DOHH2 (cell line): ENCODE results near the gene ELOVL5.

Source experiments
- H3F3A ChIP-seq: fragments of 200-600 bp; sonication (generic), shearing (Covaris generic); 2 replicates; pipeline ENCODE4 v1.6.0; 2016; ENCODE audit warnings: antibody characterized with exemption, mild to moderate bottlenecking; ENCODE audit not compliant: control insufficient read depth, insufficient read depth
- H3K27ac ChIP-seq: fragments of 200-600 bp; sonication (generic); 2 replicates; pipeline ENCODE4 v1.5.1; 2014; ENCODE audit warnings: low read depth, mild to moderate bottlenecking, low read length, moderate library complexity
- H3K27me3 ChIP-seq: fragments of 200-600 bp; sonication (generic); 2 replicates; pipeline ENCODE4 v1.6.1; 2014; ENCODE audit warnings: mild to moderate bottlenecking, low read length, mixed read lengths; ENCODE audit not compliant: control insufficient read depth
- H3K36me3 ChIP-seq: fragments of 200-600 bp; sonication (generic); 2 replicates; pipeline ENCODE4 v1.6.1; 2014; ENCODE audit warnings: mild to moderate bottlenecking, low read length, moderate library complexity, mixed read lengths; ENCODE audit not compliant: control insufficient read depth
- H3K4me1 ChIP-seq: fragments of 200-600 bp; sonication (generic); 2 replicates; pipeline ENCODE4 v1.6.1; 2014; ENCODE audit warnings: mild to moderate bottlenecking, low read length, mixed read lengths; ENCODE audit not compliant: control insufficient read depth
- H3K4me2 ChIP-seq: fragments of 200-600 bp; sonication (generic); 2 replicates; pipeline ENCODE4 v1.6.0; 2014; ENCODE audit warnings: mild to moderate bottlenecking, low read length, moderate library complexity
- H3K4me3 ChIP-seq: fragments of 200-600 bp; sonication (generic); 2 replicates; pipeline ENCODE4 v1.5.1; 2014; ENCODE audit warnings: mild to moderate bottlenecking, low read length, mixed read lengths
- H3K79me2 ChIP-seq: fragments of 200-600 bp; sonication (generic); 2 replicates; pipeline ENCODE4 v1.6.1; 2014; ENCODE audit warnings: mild to moderate bottlenecking, low read length, mixed read lengths; ENCODE audit not compliant: control insufficient read depth
- H3K9me2 ChIP-seq: fragments of 200-600 bp; sonication (generic); replicated peaks from 2 replicates; pipeline ENCODE4 v1.6.1; 2014; ENCODE audit warnings: mild to moderate bottlenecking, low read length, mixed read lengths; ENCODE audit not compliant: control insufficient read depth
- H3K9me3 ChIP-seq: fragments of 200-600 bp; sonication (generic); 2 replicates; pipeline ENCODE4 v1.6.1; 2014; ENCODE audit warnings: antibody characterized with exemption, low read length, mixed read lengths; ENCODE audit not compliant: control insufficient read depth, insufficient read depth
- H4K20me1 ChIP-seq: fragments of 200-600 bp; sonication (generic); 2 replicates; pipeline ENCODE4 v1.6.0; 2014; ENCODE audit warnings: low read depth, mild to moderate bottlenecking, antibody characterized with exemption, low read length, moderate library complexity; ENCODE audit not compliant: control insufficient read depth, insufficient read depth
- CTCF ChIP-seq: fragments of 200-600 bp; sonication (generic); IDR thresholded peaks from one replicate; pipeline ENCODE4 v1.5.1; 2014; ENCODE audit warnings: antibody characterized with exemption, mild to moderate bottlenecking, low read depth, low read length; ENCODE audit not compliant: poor library complexity, severe bottlenecking
- EZH2phosphoT487 ChIP-seq: fragments of 200-600 bp; sonication (generic); IDR thresholded peaks from 2 replicates; pipeline ENCODE4 v1.6.1; 2017; ENCODE audit warnings: borderline replicate concordance, mild to moderate bottlenecking, antibody characterized with exemption, low read length, moderate library complexity, mixed read lengths

ELOVL5 gene

DNA sequence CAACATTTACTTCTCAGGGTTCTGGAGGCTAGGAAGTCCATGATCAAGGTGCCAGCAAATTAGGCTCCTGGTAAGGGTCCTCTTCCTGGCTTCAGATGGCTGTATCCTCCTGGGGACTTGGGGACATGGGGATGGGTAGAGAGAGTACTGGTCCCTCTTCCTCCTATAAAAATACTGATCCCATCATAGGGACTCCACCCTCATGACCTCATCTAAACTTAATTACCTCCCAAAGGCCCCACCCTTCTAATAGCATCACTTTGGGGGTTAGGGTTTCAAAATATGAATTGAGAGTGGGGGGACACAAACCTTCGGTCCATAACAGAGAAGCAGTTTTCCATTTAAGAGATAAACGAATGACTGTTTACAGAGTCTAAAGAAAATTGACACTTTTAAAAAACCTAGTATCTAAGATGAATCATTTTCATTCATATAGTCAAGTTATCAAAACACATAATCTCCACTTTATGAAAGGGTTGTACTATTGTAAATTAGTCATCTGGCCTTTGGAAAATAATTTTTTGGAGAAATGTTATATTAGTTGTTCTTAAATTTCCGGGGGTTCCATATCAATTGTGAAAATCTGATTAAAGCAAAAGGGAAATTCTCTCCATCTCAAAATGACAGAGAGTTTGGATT is 33.5 kb downstream of the ELOVL5 start:
- Histone ChIP-seq H3F3A (no peaks in the 10 kb centered on the region), H3K36me3 (peaks cover 19% of the 10 kb centered on the region), H3K4me1 (peaks cover 62% of the 10 kb centered on the region), H3K27me3 (no peaks in the 10 kb centered on the region), H4K20me1 (peaks cover 47% of the 10 kb centered on the region), H3K9me2 (no peaks in the 10 kb centered on the region), H3K27ac (no peak overlapping the region), H3K4me3 (no peak overlapping the region), H3K9me3 (no peaks in the 10 kb centered on the region), H3K79me2 (peaks cover 97% of the 10 kb centered on the region), H3K4me2 (no peak overlapping the region)
- TF ChIP-seq CTCF (no peak), EZH2phosphoT487 (no peak)

GRCh38 chr6:53313784-53314400 is 34.9 kb downstream of the ELOVL5 start:
- H3K4me3 ChIP-seq, result no peak overlapping the region
- TF ChIP-seq EZH2phosphoT487, result no peak
- no peak for TF ChIP-seq CTCF
- peaks cover 26% of the 10 kb centered on the region for H3K36me3 ChIP-seq
- H3K27ac ChIP-seq, result no peak overlapping the region
- no peaks in the 10 kb centered on the region for H3K27me3 ChIP-seq
- H3K4me1 ChIP-seq, result peaks cover 75% of the 10 kb centered on the region
- H4K20me1 ChIP-seq, result peaks cover 56% of the 10 kb centered on the region
- no peaks in the 10 kb centered on the region for H3K9me2 ChIP-seq
- no peaks in the 10 kb centered on the region for H3F3A ChIP-seq
- peaks cover 99% of the 10 kb centered on the region for H3K79me2 ChIP-seq
- no peaks in the 10 kb centered on the region for H3K9me3 ChIP-seq
- 0 out of 2 replicates have a peak overlapping the region, but pooled peaks have one; percentile 2 for H3K4me2 ChIP-seq

DNA sequence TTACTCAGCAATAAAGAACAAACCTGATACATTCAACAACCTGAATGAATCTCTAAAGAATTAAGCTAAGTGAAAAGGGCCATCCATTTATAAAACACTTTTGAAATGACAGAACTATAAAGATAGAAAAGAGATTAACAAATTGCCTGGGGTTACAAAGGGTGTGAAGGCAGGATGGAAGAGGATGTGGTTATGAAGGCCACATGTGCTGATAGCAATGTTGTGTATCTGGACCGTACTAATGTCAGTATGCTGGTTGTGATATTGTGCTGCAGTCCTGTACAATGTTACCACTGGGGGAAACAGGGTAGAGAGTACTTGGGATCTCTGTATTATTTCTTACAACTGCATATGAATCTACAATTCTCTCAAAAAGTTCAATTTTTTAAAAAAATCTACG is 36.4 kb downstream of the ELOVL5 start:
- peak overlapping the region; percentile 41 for H3K4me2 ChIP-seq
- peaks cover 60% of the 10 kb centered on the region for H4K20me1 ChIP-seq
- H3K4me1 ChIP-seq, result peaks cover 87% of the 10 kb centered on the region

More for the DNA sequence above, 36.4 kb downstream of the ELOVL5 start:
- Histone ChIP-seq H3K9me3 (no peaks in the 10 kb centered on the region), H3F3A (no peaks in the 10 kb centered on the region), H3K27ac (no peak overlapping the region), H3K79me2 (peaks cover 100% of the 10 kb centered on the region), H3K9me2 (no peaks in the 10 kb centered on the region), H3K27me3 (no peaks in the 10 kb centered on the region), H3K36me3 (peaks cover 26% of the 10 kb centered on the region), H3K4me3 (peak overlapping the region; percentile 14; the same call in 1 of the 2 replicates)
- no peak for TF ChIP-seq EZH2phosphoT487
- no peak for TF ChIP-seq CTCF
